ENCODE measurements around the gene MCL1. TPM values are rescaled to one million over a fixed set of nuclear protein-coding genes. Genes with fewer than 3 reads are reported as not detected.

The MCL1 gene
- total and polyA plus RNA-seq, 2 donors (not counting 1 experiment from before 2014, with no cell fraction given) = 219 to 266 TPM

DNA sequence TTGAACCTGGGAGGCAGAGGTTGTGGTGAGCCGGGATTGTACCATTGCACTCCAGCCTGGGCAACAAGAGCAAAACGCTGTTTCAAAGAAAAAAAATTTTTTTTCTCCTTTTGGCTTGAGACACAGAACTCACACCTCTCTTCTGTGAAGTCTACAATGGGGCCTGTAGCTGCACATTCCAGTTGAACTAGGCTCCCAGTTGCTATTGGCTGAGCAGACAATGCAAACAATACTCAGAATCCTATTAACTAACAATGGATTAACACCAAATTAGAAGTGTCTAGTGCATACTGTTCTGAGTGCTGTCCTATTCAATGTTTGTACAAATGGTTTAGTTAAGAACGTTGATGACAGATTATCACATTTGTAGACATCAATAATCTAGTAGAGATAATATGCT is 17.6 kb upstream of the MCL1 start:
- Mint-ChIP-seq H3K27me3 (no peaks in the 10 kb centered on the region), H3K9me3 (ENCODE audit: insufficient read depth) (no peaks in the 10 kb centered on the region), H3K4me1 (peaks cover 3% of the 10 kb centered on the region), H3K27ac (no peak overlapping the region), H3K4me3 (no peak overlapping the region)
- Histone ChIP-seq H3K27ac (ENCODE audit: low read length in 2 of 2) (no peak overlapping the region), H3K4me3 (ENCODE audit: control extremely low read depth in 1 of 5, extremely low read depth in 1 of 5, insufficient read depth in 1 of 5, low read depth in 2 of 5, low read length in 4 of 5) (no peak overlapping the region), H3K27me3 (replicated peaks in 1 of 4; ENCODE audit: control extremely low read depth in 1 of 4, control insufficient read depth in 3 of 4, insufficient read depth in 4 of 4, low read length in 3 of 4) (no peaks in the 10 kb centered on the region), H3K4me1 (ENCODE audit: control insufficient read depth in 2 of 2, insufficient read depth in 2 of 2, low read length in 2 of 2) (no peaks in the 10 kb centered on the region), H3K9me3 (ENCODE audit: control extremely low read depth in 1 of 3, control insufficient read depth in 2 of 3, insufficient read depth in 1 of 3, low read length in 2 of 3) (no peaks in the 10 kb centered on the region), H3K9ac (ENCODE audit: low read length) (no peak overlapping the region), H3K4me2 (replicated peaks; ENCODE audit: low read depth, low read length, poor library complexity, severe bottlenecking) (no peak overlapping the region), H2AFZ (ENCODE audit: insufficient read depth, low read depth, low read length, poor library complexity, severe bottlenecking) (no peak overlapping the region), H3K79me2 (ENCODE audit: control insufficient read depth, insufficient read depth, low read length) (peaks cover 3% of the 10 kb centered on the region), H3K36me3 (replicated peaks in 1 of 2; ENCODE audit: control extremely low read depth in 1 of 2, control insufficient read depth in 1 of 2, extremely low read depth in 1 of 2, insufficient read depth in 2 of 2, low read length in 1 of 2) (peaks cover 0 to 10% of the 10 kb centered on the region in 2 experiments), H4K20me1 (ENCODE audit: control insufficient read depth, insufficient read depth, low read length, poor library complexity, severe bottlenecking) (no peaks in the 10 kb centered on the region)
- ChIA-PET CTCF (interaction anchor here (1.4 kb wide), 1 partner anchor 36 kb away, joined by 5 read pairs; no protein-coding TSS in a partner anchor), POLR2A (no interaction called here)
- intact Hi-C loops (cut with micrococcal nuclease) = no loop called here
- no peak for DNase-seq
- WGBS (ENCODE audit: insufficient coverage) = 100% methylated on average over 1 of the region's 3 CpGs
- ATAC-seq (ENCODE audit: low read depth) = no peak
- no peak for TF ChIP-seq EZH2 (IDR thresholded peaks at IDR 0.05; ENCODE audit: borderline replicate concordance, insufficient read depth, low read depth, low read length, poor library complexity, severe bottlenecking)
- TF ChIP-seq, protein P1, sequence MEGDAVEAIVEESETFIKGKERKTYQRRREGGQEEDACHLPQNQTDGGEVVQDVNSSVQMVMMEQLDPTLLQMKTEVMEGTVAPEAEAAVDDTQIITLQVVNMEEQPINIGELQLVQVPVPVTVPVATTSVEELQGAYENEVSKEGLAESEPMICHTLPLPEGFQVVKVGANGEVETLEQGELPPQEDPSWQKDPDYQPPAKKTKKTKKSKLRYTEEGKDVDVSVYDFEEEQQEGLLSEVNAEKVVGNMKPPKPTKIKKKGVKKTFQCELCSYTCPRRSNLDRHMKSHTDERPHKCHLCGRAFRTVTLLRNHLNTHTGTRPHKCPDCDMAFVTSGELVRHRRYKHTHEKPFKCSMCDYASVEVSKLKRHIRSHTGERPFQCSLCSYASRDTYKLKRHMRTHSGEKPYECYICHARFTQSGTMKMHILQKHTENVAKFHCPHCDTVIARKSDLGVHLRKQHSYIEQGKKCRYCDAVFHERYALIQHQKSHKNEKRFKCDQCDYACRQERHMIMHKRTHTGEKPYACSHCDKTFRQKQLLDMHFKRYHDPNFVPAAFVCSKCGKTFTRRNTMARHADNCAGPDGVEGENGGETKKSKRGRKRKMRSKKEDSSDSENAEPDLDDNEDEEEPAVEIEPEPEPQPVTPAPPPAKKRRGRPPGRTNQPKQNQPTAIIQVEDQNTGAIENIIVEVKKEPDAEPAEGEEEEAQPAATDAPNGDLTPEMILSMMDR (IDR thresholded peaks at IDR 0.05) = no peak

GRCh38 chr1:150596095-150596892 is 16.9 kb upstream of the MCL1 start:
- Mint-ChIP-seq H3K27ac (no peak overlapping the region), H3K27me3 (no peaks in the 10 kb centered on the region), H3K4me1 (peaks cover 3% of the 10 kb centered on the region), H3K4me3 (no peak overlapping the region), H3K9me3 (ENCODE audit: insufficient read depth) (no peaks in the 10 kb centered on the region)
- H4K20me1 ChIP-seq (ENCODE audit: control insufficient read depth, insufficient read depth, low read length, poor library complexity, severe bottlenecking) = no peaks in the 10 kb centered on the region
- 100% methylated on average over 2 of the region's 7 CpGs for WGBS (ENCODE audit: insufficient coverage)
- H3K36me3 ChIP-seq (replicated peaks in 1 of 2; ENCODE audit: control extremely low read depth in 1 of 2, control insufficient read depth in 1 of 2, extremely low read depth in 1 of 2, insufficient read depth in 2 of 2, low read length in 1 of 2) = peaks cover 0 to 10% of the 10 kb centered on the region in 2 experiments
- no peak overlapping the region for H3K9ac ChIP-seq (ENCODE audit: low read length)
- CTCF ChIA-PET = interaction anchor here (1.4 kb wide), 1 partner anchor 24 kb away, joined by 4 read pairs; no protein-coding TSS in a partner anchor
- no peak overlapping the region for H3K27ac ChIP-seq (ENCODE audit: low read length in 2 of 2)
- DNase-seq = no peak
- no peak for TF ChIP-seq EZH2 (IDR thresholded peaks at IDR 0.05; ENCODE audit: borderline replicate concordance, insufficient read depth, low read depth, low read length, poor library complexity, severe bottlenecking)
- TF ChIP-seq, protein P1 (IDR thresholded peaks at IDR 0.05) = no peak
- no peaks in the 10 kb centered on the region for H3K9me3 ChIP-seq (ENCODE audit: control extremely low read depth in 1 of 3, control insufficient read depth in 2 of 3, insufficient read depth in 1 of 3, low read length in 2 of 3)
- no peak overlapping the region for H2AFZ ChIP-seq (ENCODE audit: insufficient read depth, low read depth, low read length, poor library complexity, severe bottlenecking)
- intact Hi-C loops (cut with micrococcal nuclease) = no loop called here
- H3K79me2 ChIP-seq (ENCODE audit: control insufficient read depth, insufficient read depth, low read length) = peaks cover 3% of the 10 kb centered on the region
- no peak for ATAC-seq (ENCODE audit: low read depth)
- POLR2A ChIA-PET = no interaction called here
- H3K4me2 ChIP-seq (replicated peaks; ENCODE audit: low read depth, low read length, poor library complexity, severe bottlenecking) = no peak overlapping the region
- no peaks in the 10 kb centered on the region for H3K27me3 ChIP-seq (replicated peaks in 1 of 4; ENCODE audit: control extremely low read depth in 1 of 4, control insufficient read depth in 3 of 4, insufficient read depth in 4 of 4, low read length in 3 of 4)
- H3K4me1 ChIP-seq (ENCODE audit: control insufficient read depth in 2 of 2, insufficient read depth in 2 of 2, low read length in 2 of 2) = no peaks in the 10 kb centered on the region
- H3K4me3 ChIP-seq (ENCODE audit: control extremely low read depth in 1 of 5, extremely low read depth in 1 of 5, insufficient read depth in 1 of 5, low read depth in 2 of 5, low read length in 4 of 5) = no peak overlapping the region
